HG03095 (cell line): ENCODE data around the gene TRIO.

ENCODE experiments used
- ATAC-seq: cut with Tn5 transposase; IDR thresholded peaks from one replicate; pipeline ENCODE4 v1.9.1; 2021; ENCODE audit warnings: moderate library complexity; ENCODE audit not compliant: unreplicated experiment

TRIO gene

DNA sequence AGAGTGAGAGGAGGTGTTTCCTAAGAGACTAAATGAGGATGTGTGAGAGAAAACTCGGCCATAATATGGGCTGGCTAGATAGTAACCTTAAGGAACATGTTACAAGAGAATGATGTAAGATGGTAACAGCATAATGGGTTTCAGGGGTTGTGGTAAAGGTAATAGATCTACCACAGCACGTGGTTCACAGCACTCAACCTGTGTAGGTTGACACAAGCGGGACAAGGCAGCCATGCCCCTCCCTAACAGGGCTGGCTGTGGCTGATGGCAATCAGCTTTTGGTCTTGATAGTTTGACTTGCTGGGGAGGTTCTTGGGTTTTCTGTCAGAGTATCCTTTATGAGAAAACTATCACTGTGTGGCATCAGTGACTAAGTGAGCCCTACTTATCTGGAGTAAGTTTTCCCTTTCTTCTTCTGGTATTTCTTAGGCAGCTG is 138.6 kb downstream of the TRIO start:
- peak; percentile 57 for ATAC-seq

DNA sequence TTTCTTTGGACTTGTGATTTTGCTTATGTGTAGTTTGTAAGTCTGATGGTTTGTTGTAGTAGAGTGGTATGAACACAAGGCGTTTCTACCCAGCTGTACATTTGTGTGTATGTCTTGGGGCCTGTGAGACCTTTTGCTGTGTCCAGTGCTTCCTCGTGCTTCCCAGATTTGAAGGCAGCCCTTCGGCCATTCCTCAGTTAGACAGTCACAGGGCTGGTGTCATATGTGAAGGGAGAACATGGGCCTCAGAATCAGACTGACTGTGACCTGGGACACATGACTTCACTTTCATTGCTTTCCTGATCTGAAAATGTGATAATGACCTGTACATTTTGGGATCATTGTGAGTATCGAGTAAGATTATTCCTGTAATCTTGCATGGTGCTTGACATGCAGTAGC is 140.0 kb downstream of the TRIO start:
- ATAC-seq: no peak

DNA sequence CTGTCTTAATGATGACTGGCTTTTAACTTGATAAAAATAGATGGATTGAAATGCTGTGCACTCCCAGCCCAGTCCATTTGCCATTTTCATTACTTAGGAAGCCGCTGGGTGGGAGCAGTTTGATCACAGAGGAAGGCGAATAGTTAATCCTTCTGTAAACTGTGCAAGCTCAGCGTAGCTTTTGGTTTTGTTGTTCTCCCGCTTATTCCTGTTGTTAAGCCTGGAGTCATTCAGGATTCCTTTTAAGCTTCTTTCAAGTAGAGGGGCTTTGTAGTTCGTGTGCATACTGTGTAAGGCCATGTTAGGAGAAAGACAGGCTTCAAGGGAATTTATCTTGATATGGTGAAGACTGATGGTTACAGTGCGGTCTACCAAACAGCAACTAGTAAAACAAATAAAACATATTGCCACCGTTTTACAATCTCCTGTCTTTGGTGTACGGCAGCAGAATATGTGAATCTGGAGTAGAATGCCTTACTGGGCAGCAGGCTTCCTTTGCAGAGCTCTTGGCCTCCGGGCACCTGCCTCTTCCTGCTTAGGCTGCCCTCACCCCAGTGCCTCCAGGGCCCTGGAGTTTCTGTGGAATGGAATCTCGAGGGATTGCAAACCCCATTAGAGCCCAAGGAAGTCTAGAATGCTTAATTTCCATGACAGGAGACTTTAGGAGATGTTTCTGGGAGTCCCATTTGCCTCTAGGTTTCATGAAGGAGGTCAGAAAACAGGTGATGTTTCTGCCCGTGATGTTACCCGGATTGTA is 141.4 kb downstream of the TRIO start:
- no peak for ATAC-seq

DNA sequence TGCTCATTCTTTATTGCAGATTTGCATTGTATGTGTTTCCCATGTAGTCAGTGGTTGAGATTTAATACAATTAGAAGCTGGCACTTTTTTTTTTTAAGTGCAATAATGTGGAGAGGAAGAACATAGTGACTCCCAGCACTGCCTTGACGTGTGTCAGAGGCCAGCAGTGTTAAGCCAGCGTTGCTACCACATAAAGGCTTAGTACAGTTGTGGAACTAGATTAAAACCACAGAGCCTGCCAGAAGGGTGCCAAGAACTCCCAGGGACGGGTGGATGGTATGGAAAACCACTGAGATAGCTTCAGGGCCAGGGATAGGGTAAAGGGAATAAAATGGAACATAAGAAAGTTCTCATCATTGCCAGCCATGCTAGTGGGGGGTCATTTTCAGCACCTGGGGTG is 142.9 kb downstream of the TRIO start:
- no peak for ATAC-seq

DNA sequence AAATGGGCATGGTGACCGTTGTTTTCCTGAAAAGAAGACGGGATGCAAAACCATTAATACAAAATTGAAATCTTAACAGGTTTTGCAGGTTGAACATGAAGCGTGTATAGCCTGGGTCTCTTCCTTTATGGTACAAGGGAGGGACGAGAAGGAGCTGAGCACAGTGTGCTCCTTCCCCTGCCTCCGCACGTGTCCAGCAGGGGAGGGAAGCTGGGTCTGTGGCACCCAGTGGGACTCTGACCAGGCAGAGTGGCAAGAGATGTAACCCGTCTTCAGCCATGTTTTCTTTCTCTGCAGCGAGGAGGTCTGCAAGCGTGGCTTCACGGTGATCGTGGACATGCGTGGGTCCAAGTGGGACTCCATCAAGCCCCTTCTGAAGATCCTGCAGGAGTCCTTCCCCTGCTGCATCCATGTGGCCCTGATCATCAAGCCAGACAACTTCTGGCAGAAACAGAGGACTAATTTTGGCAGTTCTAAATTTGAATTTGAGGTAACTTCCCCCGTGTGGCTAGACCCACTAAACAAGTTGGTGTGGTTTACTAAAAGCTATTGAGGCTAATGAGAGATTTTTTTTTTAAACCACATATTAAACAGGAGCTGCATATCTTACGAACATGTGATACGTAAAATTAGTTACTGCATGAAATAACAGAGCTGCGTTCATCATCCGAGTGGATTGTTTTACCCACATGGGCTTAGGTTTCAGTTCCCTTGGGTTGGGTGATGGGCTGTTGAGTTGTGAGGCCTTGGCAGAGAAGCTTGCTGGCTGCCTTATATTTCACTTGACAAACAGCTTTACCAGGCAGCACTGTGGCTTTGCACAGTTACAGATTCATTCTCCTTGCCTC is 143.7 kb downstream of the TRIO start:
- peak; percentile 83 for ATAC-seq

DNA sequence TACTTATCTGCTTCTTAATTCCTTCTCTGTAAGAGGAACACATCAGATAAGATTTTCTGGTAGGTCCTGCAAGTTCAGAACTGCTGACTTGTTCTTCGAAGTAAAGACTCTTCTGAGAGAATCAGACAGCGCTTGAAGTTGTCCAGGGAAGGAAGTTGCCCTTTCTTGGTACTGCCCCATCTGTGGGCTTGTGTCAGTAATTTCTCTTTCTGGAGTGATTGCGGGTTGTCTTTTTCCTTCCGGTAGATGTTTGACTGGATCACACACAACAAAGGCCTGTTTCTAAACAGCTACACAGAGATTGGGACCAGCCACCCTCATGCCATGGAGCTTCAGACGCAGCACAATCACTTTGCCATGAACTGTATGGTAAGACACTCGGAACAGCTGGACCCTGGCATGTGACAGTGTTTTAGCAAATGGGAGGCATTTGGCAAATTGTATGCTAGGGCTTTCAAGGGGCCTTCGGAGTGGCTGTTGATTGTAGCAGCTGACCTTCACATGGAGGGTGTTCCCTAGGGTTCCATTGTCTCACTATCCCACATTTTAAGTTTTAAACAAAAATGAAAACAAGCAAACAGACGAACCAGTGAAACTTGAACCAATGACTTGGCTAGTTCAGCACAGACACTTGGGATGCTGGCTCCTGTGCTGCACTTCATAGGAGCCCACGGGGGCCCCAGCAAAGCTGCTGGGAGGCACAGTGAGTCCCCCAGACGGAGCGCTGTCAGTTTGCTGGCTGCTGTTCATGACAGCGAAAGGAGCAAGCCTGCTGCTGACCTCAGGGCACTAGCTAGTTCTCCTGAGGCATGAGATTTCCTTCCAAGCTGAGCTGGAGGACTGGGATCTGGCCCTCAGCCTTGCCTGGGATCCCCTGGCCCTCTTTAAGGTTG is 149.9 kb downstream of the TRIO start:
- ATAC-seq: no peak

DNA sequence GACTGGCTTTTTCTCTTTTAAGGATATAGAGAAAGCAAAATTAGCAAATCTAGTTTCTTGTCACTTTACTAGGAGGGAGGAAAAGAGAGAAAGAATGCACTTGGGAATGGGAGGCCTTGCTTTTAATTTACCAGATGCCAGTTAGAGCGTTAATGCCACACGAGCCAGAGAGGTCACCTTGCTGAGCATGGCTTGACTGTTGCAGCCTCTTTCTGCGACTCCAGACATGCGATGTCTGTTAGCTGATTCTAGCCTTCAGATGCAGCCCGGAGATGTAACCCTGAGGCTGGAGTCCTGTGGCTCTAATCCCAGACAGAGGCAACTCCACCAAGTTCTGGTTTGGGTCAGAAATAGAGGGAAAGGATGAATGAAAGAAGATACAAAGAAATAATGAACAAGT is 152.5 kb downstream of the TRIO start:
- ATAC-seq: no peak

DNA sequence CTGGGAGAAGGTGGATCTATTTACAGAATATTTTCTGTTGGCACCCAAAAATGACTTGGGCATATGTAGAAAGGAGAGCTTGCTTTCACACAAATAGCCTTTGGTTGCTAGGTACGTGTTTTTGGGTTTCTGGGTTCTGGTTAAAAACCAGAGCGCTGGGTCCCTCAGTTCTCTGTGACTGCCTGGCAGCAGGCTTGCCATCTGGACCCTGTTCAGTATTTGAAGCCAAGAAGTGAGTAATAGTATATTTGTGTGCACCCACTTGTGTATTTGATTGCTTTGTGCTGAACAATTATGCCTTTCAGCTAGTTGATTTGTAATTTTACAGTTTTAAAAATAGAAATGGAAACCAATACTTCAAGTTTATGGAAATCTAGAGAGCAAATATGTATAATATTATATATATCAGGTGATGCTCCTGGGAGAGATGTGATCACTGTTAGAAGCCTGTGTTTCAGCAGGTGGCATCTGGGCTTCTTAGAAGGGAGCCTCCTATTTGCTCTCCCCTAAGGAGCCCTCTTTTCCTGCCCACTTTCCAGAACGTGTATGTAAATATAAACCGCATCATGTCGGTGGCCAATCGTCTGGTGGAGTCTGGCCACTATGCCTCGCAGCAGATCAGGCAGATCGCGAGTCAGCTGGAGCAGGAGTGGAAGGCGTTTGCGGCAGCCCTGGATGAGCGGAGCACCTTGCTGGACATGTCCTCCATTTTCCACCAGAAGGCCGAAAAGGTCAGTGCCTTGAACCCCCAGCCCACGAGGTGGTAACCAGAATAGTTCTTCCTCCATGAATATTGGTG is 153.6 kb downstream of the TRIO start:
- no peak for ATAC-seq

DNA sequence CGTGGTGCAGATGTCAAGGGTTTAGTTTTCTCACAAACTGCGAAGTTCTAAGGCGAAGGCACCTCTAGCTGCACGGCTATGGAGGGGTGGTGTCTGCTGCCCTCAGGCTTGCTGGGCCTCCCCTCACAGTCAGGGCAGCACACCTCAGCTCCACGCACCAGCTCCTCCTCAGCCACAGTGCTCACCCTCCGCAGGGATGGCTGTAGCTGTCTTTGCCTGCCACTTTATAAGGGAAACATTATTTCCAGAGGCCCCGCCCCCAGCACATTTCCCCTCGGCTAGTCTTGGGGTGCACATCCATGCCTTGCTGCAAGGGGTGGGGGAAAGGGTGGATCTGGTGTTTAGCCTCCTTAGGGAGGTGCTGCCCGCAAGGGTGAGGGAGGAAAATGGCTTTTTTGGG is 154.6 kb downstream of the TRIO start:
- ATAC-seq: no peak

DNA sequence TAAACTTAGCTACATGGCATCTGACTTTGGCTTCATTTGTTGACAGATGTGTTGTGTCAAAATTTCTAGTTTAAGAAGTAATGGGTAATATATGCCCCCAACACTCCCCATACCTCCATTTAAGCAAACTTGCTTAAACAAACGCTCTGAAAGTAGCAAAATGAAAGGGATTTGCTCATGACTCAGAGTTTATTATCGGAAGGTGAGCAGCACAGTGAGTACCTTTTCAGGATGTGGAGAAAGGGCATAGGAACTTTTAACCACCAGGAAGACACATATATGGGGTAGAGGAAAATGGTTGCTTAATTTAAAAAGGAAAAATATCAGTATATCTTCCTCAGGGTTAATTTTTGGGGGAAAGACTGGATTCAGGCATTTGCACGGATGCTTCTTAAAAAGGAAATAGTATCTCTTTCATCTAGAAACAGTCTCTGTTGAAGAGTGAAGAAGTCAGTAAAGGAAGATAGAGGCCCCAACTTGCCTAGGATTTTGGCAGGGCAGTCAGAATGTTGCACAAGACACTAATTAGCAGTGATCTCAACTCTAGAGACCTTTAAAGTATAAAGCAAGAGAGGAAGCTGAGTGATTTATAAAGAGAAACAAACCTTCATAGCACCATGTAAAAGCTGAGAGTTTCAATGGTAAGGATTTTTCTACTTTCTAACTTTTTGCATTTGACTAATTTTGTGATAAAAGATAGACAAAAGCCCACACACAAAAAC is 155.1 kb downstream of the TRIO start:
- ATAC-seq: no peak

DNA sequence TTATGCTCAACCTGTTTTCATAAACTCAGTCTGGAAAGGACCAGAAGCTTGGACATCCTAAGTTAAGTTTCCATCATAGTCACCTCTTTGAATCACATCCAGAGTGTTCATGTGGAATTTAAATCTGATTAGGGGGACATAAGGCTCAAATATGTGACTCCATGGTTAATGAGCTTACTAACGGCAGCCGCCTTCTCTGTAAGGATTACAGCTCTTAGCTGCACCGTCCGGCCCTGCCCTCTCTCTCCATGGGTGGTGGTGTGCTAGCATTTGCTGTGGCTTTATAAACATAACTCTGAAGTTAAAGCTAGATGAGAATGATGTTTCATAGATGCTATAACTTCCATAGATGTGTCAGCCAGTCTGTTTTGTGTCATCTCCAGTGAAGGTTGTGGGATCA is 156.5 kb downstream of the TRIO start:
- ATAC-seq: no peak

DNA sequence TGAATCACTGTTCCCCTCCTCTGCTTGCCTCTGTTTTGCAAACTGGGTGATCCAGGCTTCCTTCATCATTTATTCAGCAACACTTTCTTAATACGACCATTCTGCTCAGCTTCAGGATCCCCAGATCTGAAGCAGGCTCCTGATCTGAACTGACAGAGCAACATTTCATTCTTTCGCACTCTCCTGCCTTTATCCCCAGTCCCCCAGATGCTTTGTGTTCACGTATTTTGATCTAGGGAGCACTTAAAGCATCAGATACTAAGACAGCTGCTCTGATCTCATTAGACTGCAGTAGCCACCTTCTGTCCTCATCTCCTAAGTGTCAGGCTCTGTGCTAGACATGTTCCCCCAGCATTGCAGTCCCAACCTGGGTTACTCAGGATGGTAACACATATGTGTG is 158.0 kb downstream of the TRIO start:
- no peak for ATAC-seq

DNA sequence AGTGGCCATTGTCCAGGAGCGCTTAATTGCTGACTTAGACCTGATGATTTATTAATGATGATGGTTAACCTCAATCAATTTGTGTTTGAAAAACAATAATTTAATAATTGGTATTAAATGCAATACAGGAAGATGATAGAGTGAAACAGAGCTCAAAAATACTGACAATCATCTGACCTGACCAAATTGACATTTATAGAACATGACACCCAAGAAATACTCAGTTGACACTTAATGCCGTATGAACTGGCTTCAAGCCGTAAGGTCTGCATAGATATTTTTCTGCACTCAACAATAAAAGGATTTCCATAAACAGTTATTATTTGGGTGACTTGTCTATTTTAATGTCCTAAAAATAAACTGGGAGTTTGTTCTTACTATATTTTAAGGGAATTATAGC is 159.2 kb downstream of the TRIO start:
- ATAC-seq: no peak

DNA sequence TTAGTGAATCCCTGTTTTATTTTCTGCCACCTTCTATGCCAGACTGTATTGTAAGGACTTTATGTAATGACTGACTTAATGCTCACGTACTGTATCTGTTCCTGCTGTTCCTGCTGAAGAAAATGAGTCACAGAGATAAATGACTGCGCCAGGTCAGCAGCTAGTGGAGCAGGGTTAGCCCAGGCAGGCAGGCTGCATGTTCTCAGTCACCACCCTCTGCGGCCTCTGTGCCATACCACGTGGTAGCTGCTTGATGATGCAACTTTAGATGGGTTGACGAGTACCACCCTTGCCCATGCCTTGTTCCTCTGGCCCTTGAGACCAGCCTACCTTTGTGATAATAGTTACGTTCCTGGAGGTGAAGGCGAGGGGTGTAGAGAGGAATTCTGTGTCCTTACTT is 161.9 kb downstream of the TRIO start:
- no peak for ATAC-seq

DNA sequence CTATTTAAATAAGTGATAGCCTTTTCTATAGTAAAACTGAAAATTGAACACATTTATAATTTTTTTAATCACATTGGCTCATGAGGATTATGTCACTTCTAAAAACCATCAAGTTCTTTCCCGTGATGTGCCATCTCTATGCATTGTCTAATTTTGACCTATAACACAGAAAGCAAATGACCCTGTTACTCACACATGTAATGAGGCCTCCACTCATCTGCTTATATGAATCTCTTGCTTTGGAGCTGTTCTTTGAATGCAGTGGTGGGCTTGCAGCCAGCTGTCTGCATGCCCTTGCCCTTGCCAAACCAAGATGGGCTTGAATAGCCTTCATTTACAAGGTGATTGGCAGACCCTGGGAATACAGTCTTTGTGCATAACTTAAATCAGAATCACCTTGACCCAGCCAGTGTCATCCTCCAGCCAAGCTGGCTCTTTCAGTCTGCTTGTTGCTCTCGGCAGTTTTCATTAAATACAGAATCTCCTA is 163.2 kb downstream of the TRIO start:
- ATAC-seq: no peak

DNA sequence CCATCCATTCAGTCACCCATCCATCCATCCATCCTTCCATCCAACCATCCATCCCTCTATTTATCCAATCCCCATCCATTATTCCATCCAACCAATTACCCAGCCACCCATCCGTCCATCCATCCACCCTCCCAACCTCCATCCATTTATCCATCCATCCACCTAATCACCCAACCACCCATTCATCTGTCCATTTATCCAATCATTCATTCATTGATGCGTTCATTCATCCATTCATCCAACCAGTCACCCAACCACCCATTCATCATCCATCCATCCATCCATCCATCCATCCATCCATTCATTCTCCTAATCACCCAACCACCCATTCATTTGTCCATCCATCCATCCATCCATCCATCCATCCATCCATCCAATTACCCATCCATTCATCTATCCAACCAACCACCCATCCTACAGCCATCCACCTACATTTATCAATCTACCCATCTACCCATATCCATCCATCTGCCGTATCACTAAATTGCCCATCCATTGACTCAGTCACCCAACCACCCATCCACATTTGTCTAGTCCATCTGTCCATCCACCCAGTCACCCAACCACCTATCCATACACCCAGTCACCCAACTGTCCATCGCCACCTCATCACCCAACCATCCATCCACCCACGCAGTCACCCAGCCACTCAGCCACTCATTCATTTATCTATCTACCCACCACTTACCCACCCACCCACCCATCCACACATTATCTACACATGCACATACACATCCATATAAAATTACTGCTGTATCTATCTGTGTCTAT is 165.4 kb downstream of the TRIO start:
- no peak for ATAC-seq

DNA sequence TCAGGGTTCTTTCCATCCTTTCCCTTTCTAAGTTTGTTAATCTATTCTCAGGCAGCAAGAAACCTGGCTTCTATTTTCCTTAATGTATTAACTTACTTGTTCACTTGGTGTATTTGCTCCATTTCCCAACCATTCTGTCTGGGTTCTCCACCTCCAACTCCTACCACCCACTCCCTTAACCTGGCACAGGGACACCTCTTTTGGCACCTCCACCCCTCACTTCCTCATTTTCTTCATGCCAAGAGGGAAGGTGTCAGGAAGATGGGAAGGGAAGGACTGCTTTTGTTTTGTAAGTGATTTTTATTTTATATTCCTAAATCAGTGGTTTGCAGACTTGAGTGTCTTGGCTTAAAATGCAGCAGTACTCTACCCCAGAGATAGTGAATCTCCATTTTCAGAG is 166.1 kb downstream of the TRIO start:
- no peak for ATAC-seq

DNA sequence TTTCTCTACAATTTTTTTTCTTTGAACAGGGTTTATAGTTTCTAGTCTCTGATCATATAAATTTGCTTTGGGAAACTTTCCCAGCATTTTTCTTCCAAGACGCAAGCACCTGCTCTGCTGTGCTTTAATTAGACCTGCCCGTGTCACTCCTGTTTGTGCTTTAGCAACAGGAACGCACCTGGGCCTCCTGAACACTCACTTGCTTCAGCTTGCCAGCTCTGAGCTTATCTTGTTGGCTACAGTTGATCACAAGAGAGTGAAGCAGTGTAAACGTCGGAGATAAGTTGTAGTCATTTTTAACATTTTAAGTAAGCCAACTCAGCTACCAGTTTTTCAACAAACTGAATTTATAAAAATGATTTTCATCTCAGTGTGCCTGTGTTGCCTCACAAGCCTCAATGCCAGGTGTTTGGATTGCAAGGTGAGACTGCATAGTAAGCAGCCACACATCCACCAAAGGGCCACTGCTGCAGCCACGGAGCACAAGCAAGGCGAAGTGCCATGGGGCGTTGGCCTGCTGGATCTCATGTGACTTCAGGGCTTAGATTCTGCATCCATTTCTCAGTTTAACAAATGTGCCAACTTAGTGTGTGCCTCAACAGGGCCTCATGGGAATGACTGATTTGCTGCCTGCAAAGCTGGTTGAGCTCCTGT is 166.9 kb downstream of the TRIO start:
- no peak for ATAC-seq
